ENCODE results near the gene MMP20.

- TF ChIP-seq CTCF (IDR thresholded peaks at IDR 0.05), result no peak
- no peak for TF ChIP-seq POLR2A (IDR thresholded peaks at IDR 0.05)
Measured at GRCh38 chr11:102552447-102553194, 72.5 kb downstream of the MMP20 start.
